DMS114 treated with DMSO at 0.1 percent for 48 hours (cell line): ENCODE results near the gene NSMCE1.

Experiments used
- DNase-seq: peaks from one replicate; lab custom pipeline; 2025; ENCODE audit not compliant: unreplicated experiment; lab: John Stamatoyannopoulos, UW

Gene NSMCE1

DNA sequence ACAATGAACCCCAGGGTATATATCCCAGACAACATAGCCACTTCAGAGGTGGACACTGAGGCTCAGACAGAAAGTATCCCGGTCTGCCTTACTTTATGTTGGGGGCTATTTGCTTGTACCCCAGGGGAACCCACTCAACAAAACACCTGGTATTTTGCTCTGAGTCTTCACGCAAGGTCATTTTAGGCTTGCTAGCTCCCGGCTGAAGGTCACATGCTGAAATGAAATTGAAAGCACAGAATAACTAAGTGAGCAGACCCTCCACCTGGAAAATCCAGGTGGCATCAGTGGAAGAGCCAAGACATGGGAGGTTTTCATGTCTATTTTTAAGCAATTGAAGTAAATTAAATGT lies 69.4 kb downstream of the NSMCE1 start:
- no peak for DNase-seq

DNA sequence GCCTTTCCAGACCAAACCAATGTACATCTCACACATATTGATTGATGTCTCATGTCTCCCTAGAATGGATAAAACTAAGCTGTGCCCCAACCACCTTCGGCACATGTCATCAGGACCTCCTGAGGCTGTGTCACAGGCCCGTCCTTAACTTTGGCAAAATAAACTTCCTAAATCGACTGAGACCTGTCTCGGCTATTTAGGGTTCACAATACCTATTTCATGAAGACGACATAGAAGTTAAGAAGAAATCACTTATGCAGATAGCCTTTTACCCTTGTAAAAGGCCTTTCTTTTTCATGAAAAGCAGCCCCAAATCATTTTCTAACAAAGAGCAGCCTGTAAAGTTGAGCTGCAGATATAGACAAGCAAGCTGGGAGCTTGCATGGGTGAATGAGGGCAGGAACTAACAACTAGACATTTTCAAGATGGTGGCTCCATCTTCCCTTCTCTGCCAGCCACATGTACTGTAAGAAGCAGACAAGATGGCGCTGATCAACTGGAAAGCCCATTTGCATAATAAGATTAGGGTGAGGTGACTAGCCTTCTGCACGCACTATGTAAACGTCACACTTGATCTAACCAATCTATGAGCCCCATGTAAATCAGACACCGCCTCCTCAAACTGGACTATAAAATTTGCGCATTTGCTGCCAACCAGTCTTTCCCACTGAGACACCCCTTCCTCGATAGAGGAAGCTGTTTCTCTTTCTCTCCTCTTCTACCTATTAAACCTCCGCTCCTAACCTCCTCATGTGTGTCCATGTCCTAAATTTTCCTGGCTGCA lies 69.9 kb downstream of the NSMCE1 start:
- DNase-seq, result no peak

- no peak for DNase-seq
Measured at GRCh38 chr16:27197004-27197403, 71.6 kb downstream of the NSMCE1 start.

DNA sequence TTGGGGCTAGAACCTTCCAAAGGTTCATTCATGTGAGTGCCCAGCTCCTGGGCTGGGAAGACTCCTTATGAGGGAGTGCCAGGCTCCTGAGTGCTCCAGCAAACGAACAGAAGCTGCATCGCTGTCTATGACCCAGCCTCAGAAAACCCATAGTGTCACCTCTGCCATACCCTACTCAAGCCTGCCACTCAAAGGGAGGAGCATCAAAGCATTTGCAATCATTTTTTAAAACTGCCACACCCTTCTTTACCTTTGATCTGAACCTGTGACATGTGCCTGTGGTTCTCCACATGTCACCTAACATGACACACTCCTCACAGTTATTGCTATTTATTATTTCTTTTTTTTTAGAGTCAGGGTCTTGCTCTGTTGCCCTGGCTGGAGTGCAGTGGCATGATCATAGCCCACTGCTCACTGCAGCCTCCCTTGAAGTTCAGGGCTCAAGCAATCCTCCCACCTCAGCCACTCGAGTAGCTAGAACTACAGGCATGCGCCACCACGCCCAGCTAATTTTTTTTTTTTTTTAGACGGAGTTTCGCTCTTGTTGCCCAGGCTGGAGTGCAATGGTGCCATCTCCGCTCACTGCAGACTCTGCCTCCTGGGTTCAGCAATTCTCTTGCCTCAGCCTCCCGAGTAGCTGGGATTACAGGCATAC lies 72.5 kb downstream of the NSMCE1 start:
- DNase-seq, result no peak

DNA sequence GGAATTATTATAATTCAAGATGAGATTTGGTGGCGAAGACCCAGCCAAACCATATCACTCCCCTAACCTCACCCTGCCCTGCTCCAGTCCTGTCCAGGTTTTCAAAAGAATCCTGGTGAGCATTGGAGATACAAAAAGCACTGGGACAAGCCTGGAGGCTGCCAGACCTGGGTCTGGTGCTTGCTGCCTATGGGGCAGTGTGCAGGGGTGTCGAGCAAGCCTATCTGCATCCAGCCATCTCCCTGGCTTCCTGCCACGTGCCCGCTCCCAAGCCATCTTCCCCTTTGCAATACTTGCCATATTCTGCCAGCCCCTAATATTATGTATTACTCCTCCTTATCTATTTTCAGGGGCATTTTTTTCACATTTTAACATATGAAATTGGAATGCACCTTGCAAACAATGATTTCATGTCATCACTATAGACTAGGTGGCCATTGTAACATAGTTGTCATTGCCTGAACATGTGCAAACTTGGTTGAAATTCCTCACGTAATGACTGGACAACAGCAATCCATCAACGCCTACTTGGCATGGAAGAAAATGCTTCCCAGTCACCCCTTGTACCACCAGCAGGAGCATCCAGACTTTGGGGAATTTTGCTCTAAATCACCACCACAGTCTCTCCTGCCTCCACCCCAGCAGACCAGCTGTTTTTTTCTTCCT lies 73.4 kb downstream of the NSMCE1 start:
- no peak for DNase-seq

DNA sequence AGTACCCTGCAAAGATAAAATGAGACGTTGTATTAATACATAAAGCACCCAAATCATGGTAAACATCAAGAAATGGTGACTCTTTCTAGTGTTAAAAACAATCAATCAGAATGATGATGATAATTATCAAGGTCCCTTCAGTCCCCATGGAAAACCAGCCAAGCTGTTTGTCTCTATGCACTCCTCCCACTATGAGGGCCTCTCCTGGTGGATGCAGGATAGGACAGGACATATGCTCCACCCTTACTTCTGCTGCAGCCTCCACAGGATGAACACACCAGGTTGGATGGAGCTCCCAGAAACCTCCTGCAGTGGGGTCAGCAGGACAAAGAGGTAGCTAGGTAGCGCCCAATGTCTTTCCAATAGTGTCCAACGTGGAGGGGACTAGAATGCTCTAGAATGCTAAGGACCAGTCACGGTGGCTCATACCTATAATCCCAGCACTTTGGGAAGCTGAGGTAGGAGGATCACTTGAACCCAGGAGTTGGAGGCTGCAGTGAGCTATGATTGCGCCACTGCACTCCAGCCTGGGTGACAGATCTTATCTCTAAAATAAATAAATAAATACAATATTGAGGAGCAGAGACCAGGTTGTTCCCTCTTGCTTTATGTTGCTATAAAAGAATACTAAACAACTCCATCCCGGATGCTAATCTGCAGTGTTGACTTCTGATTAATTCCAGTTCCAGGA lies 75.1 kb downstream of the NSMCE1 start:
- DNase-seq, result no peak

- DNase-seq, result no peak
Measured at GRCh38 chr16:27191352-27191924, 77.1 kb downstream of the NSMCE1 start.

DNA sequence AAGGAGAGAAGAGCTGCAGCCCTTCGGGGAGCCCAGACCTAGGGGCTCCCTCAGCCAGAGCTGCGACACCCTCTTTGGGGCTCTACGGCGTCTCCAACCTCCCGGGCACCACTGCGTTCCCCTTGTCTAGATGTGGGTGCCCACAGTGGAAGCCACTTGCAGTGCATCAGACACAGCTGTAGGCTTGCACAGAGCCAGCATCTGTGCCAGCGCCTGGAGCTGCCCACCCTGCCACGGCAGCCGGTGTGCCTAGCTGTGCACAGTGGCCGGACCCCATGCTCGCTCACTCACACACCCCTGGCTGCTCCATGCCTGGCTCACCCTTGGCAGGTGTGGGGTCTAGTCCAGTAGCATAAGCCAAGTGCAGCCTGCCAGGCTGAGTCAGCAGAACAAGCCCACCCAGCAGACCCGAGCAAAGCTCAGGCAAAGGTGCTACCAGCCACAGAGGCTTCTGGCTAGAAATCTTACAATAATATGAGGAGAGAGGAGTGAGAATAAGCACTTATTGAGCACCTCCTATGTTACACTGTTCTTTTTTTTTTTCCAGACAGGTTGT lies 78.2 kb downstream of the NSMCE1 start:
- DNase-seq, result no peak

GRCh38 chr16:27189335-27189972 lies 79.1 kb downstream of the NSMCE1 start:
- DNase-seq, result no peak

DNA sequence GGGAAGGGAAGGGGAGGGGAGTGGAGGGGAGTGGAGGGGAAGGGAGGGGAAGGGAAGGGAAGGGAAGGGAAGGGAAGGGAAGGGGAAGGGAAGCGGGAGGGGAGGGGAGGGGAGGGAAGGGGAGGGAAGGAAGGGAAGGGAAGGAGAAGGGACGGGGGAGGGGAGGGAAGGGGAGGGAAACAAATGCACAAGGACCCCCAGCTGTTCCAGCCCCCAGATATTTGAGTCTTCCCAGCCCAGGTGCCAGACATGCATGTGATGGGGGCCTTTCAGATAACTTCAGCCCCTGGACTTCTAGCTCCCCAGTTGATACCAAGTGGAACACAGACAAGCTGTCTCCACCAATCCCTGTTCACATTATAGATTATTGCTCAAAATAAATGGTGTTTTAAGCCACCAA lies 79.9 kb downstream of the NSMCE1 start:
- DNase-seq, result no peak

DNA sequence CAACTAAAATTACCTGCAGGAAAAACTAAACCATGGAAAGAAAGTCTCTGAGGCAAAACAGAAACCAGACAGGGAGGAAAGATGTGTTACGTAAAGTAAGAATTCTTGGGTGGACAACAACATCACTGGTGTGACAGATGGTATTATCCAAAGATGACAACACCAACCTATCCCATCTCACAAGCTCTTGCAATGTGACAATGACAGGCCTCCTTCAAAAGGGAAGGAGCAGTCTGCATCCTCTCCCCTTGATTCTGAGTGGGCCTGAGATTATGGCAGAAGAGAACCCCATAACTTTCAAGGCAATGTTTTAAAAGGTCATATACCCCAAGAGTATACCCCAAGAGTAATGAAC lies 82.8 kb downstream of the NSMCE1 start:
- no peak for DNase-seq

GRCh38 chr16:27182906-27183405 lies 85.6 kb downstream of the NSMCE1 start:
- DNase-seq, result no peak

DNA sequence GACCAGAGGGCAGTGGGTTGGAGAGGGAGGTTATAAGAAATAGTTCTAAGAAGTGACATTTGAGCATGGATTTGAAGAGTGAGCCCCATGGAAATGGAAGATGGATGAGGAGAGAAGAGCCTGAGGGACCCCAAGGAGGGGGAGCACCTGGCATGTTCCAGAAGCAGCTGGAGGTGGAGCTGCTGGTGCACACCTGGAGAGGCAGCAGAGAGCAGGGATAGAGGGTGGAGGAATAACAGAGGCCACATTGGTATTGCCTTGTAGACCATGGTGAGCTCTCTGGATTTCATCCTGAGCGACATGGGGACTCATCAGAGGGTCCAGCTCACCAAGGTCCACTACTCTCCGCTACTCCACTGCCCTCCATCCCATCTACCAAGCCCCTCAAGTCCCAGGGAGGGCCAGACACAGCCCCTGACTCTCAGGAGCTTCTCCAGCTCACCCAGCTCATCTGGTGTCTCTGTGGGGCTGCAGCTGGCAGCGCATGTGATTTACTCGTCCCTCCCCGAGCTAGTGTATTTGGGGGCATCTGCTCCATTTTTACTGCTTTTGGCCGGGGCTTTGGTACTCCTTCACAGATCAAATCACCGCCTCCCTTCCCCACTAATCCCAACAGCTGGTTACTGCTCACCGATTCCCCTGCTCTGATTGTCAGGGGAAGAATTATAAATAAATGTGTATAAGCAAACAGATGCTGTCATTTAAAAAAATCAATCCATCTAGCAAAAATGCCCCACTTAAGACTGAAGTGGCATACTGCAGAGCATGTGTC lies 87.4 kb downstream of the NSMCE1 start:
- no peak for DNase-seq

GRCh38 chr16:27179500-27180072 lies 89.0 kb downstream of the NSMCE1 start:
- DNase-seq, result no peak

DNA sequence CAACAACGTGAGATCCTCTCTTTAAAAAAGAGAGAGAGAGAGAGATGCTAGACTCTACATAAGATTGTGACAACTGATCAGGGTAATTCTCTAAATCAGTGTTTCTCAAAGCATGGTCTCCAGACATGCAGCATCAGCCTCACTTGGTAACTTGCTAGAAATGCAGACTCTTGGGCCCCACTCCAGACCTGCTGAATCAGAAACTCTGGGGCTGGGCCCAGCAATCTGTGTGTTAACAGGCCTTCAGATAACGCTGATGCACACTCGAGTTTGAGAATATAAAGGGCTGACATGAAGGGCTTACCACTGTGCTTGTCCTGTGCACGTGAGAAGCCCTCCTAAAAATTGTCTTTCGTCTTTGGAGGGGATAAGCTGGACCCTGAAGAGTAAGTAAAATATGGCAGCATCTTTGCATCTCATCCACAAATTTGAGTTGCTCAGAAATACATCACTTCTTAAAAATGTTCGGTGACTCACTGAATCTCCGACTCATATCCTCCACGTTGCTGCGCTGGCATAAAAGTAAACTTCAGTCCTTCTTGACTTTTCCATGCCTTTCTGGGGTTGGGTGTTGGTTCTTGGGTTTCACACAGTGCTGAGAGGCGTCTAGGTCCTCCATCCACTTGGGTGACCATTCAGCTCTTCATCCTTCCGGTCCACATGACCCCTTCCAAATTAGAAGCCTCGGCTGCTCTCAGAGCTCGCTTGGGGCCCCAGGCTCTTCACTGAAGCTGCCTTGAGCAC lies 91.4 kb downstream of the NSMCE1 start:
- no peak for DNase-seq

GRCh38 chr16:27175888-27176287 lies 92.7 kb downstream of the NSMCE1 start:
- DNase-seq, result no peak
